Activated CD8-positive, alpha-beta memory T cell treated with anti-CD3 and anti-CD28 coated beads, Interleukin-2, amount 50 U/mL, for 1 hour (primary cell): ENCODE results near the gene RP2.

Experiments used
- DNase-seq: peaks from one replicate; pipeline ENCODE4 v3.0.0-alpha.2; 2020; ENCODE audit errors: extremely low read depth

RP2 gene

DNA sequence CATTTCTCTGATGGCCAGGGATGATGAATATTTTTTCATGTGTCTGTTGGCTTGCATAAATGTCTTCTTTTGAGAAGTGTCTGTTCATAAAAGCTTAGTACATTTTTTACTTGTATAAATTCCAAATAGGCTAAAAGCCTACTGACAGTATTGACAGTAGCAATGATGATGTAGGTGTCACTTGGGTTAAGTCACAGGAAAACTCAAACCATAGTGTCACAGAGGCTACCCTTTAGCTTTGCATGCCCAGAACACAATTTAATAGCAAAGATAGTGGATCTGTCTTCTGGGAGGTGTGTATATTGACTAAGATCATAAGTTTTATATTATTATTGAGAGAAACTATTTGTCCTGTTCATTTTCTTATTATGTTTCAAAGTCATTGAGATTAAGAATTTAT, 8.1 kb downstream of the RP2 start:
- DNase-seq, result no peak

DNA sequence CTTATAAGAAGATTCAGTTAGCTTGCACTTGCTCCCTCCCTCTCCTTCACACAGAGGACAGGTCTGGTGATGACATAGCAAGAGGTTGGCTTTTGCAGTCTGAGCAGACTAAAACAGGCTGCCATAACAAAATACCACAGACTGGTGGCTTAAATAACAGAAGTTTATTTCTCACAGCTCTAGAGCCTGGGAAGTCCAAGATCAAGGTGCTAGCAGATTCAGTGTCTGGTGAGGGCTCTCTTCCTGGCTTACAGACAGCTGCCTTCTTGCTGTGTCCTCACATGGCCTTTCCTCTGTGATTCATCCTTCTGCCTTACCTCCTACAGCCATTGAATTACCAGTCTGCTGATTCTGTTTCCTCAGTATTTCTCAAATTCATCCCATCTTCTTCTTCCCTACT, 13.1 kb downstream of the RP2 start:
- DNase-seq, result no peak

DNA sequence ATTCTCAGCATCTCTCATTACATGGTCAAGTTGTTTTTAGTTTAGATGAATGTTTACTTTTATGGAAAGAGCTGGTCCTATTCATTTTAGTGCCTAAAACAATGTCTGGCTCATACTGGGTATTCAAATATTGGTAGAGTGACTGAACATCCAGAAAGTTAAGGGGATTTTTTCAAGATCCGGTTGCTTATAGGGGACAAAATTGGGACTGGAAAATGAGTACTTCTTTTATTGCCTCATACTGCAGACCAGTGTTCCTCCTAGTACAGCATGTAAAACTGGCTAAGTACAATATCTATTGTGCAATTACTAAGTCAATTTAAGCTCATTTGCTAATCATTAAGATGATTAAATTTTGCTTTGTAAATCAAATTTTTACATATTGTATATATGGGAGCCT, 13.9 kb downstream of the RP2 start:
- no peak for DNase-seq

DNA sequence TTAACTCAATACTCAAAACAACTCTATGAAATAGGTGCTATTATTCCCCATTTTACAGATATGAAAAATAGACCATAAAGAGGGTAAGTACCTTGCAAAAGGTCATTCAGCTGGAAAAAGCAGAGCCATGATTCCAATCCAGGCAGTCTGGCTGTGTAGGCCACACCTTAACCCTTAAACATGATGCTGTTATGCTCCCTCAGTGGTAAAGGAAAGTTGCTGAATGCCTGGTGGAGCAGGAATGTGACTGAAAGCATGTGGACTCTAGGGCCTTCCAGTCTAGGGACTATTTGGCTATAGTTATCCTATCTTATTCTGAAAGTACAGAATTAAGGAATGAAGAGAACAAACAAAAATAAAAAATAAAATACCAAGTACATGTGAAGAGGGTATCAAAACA, 19.6 kb downstream of the RP2 start:
- DNase-seq, result no peak

DNA sequence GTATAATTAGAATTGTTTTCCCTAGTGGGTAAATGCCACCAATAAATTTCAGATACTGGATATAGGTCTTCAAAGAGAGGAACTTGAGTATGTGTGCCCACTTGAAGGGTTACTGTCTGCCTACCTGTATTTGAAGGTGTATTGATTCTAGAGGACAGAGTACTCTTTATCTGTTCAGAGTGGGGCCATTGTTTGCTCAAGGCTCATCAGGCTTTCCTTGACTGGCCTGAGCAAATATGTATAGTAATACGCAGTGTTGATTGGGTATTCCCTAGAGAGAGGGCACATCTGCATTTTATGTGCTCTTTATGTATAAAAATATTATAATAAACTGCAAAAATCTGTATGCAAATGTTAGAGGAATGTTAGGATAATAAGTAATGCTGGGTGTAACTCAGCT, 23.7 kb downstream of the RP2 start:
- DNase-seq, result no peak

DNA sequence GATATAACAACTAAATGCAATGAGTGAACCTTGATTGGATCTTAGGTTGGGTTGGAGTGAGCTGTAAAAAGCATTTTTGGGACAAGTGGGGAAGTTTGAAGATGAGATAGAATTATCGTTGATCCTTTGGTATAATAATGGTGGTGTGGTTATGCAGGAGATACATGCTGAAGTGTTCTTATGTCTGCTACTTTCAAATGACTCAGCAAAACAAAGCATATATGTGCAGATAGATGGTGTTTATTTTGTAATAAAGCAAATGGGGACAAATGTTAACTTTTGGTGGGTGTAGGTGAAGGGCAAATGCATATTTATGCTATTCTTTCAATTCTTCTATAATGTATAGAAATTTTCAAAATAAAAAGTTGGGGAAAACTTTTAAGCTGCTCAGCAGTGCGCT, 26.2 kb downstream of the RP2 start:
- no peak for DNase-seq

DNA sequence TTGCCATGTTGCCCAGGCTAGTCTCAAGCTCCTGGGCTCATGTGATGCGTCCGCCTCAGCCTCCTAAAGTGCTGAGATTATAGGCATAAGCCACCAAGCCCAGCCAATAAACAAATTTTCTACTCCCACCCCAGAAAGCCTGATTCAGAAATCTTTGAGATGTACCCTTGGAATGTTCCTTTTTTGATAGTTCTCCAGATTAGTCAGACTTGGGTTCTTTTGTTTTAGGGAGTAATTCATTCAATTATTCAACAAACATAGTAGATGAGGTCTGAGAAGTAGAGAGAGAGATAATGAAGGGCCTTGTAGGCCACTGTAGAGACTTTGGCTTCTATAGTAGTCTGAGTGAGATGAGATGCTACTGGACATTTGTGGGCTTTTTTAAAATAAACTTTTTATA, 27.8 kb downstream of the RP2 start:
- DNase-seq, result no peak

DNA sequence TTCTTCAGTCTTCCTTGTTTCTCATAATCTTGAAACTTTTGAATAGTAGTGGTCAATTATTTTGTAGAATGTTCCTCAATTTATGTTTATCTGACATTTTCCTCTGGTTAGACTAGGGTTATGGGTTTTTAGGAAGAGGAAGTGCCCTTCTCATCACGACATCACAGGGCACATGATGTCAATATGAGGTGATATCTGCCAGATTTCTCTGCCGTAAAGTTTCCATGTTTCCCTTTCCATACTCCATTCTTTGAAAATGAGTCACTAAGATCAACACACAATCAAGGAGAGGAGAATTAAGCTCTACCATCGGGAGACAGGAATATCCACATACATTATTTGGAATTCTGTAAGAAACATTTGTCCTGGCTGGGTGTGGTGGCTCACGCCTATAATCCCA, 28.4 kb downstream of the RP2 start:
- no peak for DNase-seq

DNA sequence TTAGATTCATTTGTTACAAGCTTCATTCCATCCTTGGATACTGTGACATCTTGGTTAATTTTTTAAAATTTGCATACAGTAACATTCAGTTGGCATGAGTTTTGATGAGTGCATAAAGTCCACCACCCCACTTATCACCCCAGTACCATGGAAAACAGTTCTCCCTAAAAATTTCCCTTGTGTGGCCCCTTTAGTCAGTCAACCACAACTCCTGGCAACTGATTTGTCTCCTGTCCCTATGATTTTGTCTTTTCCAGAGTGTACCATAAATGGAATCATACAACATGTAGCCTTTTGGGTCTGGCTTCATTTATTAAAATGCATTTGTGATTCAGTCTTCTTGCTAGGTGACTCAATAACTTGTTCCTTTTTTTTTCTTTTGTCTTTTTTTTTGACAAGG, 29.9 kb downstream of the RP2 start:
- no peak for DNase-seq

DNA sequence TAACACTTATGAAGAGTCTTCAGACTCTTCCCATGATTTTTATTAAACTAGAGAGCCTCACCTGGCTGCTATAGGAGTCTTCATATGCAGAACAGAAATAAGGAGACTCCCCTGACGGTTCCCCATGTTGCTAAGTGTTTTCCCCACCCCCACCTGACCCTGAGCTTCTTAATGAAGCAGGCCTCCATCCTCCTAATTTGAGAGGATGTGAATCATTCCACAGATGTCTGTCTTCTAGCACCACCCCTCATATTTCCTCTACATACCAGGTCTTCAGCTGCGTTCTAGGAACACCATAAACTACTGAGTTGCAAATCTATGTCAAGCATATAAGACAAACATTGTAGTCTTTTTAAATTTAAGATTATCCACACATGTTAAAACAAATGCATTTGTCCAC, 36.9 kb downstream of the RP2 start:
- DNase-seq, result no peak

DNA sequence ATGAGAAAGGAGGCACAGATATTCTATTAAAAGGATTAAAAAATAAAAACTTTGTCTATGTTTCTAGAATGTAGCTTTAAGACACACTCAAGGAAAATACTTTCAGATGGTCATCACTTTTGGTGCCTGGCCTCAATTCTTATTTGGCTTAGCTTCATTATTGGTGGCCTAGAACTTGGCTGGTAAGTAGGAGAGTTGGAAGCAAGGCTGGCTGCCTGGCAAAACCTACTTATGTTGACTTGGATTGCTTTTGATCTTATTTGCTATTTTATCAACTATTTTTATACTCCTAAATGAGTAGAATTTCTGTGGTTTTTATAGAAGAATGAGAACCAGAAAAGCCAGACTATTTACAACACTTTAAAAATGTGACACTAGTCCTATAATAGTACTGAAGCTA, 40.1 kb downstream of the RP2 start:
- no peak for DNase-seq

DNA sequence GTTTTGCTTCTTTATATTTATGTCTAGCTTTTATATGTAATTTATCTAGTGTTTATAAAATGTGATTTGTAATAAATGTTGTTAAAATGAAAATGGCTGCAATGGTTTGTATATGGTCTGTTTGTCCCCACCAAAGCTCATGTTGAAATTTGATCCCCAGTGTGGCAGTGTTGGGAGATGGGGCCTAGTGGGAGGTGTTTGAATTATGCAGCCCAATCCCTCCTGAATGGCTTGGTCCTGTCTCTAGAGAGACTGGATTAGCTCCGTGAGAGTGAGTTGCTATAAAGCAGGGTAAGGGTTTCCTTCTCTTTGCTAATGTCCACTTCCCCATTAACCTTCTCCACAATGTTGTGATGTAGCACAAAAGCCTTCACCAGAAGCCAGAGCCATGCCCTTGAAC, 45.4 kb downstream of the RP2 start:
- DNase-seq, result no peak

DNA sequence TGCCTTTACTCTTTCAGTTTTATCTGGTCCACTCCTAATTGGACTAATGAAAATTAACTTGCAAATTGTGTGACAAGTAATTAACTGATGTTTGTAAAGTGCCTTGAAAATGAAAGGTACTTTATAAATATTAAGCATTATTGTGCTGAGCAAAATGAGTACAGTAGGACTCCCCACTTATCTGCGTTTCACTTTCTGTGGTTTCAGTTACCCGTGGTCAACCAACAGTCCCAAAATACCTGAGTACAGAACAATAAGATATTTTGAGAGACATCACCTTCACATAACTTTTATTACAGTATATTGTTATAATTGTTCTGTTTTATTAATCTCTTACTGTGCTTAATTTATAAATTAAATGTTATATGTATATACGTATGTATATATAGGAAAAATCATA, 48.0 kb downstream of the RP2 start:
- no peak for DNase-seq

DNA sequence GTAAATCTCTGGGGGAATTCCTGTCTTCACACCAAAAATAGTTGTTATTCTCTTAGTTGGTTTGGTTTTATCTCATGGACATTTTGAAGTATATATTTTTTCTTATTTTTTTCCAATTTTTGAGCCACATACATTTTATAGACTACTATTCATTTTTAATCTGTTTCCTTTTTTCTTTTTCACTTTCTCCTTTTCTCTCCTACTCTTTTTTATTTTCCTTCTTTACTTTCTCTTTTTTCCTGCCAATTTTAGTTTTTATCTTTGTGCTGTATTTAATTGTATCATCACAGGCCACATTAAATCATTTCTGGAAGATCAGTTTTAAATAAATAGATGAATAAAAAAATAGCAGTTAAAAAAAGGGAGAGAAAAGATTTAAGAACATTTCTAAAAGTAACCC, 61.4 kb downstream of the RP2 start:
- DNase-seq, result no peak

DNA sequence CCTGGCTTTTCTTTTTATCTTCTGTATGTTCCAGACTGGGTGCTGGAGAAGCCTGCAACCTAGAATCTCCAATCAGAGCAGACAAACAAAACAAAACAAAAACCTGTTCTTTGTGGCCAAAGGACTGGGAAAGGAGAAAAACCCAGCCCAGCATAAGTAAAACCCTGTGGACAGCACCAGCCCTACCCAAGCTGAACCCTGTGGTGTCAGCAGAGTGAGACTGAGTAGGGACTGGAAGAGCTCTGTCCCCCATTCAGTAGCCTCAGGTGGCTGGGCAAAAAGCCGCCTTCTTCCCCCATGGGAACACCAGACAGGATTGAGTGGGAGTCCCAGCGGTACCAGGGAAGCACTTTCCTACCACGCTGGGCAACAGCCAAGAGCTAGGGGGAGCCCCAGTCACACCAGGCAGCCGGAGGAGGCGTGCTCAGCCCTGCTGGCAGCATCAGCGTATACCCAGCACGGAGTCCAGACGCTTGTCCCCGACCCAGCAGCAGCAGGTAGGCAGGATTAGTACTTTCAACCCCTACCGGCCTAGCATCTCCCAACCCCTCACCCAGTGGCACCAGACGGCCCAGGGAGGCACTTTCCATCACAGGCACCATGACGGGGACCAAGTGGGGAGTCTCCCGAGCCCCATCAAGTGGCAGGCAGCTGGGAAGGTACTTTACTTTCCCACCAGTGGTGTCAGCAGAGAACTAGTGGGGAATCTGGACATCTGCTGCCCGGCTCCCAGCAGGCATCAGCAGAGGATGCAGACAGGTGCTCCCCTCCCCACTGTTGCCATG, 66.8 kb downstream of the RP2 start:
- DNase-seq, result no peak

DNA sequence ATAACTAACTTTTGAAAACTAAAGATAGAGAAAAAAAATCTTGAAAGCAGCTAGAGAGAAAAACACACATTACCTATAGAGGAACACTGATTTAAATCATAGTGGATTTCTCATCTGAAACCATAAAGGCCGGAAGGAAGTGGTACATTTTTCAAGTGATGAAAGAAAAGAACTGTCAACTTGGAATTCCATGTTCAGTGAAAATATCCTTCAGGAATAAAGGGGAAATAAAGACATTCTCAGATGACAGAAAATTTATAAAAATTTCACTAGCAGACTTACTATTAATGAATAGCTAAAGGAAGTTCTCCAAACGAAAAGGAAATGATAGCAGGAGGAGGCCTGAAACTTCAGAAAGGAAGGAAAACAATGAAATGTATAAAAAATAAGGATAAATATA, 67.8 kb downstream of the RP2 start:
- DNase-seq, result no peak

DNA sequence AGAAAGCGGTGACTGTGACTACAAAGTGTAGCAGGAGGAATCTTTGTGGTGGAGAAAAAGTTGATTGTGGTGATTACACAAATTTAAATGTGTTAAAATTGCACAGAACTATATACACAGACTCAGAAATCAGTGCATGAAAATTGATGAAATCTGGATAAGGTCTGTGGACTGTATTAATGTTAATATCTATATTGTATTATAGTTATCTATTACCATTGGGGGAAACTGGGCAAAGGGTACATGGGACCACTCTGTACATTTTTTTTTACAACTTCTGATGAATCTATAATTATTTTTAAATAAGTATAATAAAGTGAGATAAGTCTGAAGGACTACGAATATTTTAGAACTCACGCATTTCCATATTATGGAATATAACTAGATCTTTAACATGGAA, 73.6 kb downstream of the RP2 start:
- DNase-seq, result no peak

DNA sequence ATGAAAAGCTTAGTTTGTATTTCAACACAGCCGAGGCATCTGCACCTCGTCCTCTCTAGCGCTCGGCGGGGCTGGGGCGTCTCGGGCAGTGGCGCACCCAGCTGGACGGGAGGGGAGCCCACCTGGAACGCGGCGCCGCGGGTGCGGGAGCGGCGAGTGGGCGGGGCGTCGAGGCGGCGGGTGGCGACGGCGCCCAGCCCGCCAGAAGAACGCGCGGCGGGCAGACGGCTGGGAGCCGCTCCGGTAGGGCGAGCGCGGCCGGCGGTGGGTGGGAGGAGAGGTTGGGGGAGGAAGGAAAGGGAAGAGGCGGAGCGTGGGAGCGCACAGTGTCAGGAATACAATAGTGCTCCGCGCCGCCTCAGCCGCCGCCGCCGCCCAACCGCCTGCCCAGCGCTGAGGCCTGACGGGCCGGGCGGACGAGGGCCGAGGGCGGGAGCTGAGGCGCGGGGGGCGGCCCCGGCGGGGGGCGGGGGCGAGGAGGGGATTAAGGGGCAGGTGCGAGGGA, 75.3 kb downstream of the RP2 start, which contains the start of gene JADE3:
TSS of gene JADE3 (plus strand) at position 324 of the 505 bp plus-strand sequence. CDS start 72,474 bp downstream, outside the sequence.
- DNase-seq, result no peak

DNA sequence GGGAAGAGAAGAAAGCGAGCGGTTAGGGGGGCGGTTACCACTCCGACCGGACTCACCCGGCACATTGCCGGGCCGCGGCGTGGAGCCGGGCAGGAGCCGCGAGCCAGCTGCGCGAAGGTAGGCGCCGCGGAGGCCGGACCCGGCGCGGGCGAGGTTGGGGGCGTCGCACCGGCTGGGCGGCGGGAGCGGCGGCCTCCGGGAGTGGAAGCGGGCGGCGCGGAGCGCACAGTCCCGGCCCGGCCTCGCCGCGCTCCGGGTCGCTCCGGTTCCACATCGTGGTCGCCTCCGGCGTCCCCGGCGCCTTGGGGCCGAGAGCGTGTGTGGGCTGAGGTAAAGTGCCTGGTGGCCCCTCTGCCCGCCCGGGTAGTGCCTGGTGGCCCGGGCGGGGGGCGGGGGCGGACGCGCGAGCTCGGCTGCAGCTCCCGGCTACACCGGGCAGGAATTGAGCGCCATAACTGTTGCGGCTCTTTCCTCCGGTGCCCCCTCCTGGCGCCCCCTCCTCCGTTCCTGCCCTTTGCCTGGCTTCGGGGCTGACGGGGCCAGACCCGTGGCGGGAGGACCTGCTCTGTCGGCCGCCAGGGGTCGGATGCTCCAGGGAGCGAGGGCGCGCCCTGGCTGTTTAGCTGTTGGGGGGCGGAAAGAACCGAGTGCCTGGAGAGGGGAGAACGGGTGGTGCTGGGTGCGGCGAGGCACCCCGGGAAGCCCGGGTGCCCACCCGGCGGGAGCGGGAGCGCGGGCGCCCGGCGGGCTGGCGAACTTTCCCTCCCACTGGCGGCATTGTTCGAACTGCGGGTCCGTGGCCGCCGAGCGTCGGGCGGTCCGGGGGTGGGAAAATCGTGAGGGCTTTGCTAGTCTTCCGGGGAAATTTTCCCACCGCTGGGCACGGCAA, 76.0 kb downstream of the RP2 start:
- no peak for DNase-seq

DNA sequence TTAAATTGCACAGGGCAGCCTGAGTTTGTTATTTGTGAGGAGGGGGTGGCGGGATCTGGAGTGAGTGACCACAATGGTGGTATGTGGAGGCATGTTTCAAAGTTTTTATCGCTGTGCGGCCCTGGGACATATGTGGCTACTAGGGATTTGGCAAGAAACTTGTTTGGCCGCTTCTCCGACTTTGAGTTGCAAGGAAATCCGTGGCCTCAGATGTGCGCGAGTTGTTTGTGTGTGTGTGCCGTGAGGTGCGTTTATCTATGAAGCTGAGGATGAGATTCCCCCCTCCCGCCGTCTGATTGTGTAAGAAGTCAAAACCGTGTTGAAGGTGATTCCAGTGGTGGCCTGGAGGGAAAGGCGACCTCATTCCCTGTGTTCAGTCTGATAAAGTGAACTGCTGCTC, 76.8 kb downstream of the RP2 start:
- no peak for DNase-seq

DNA sequence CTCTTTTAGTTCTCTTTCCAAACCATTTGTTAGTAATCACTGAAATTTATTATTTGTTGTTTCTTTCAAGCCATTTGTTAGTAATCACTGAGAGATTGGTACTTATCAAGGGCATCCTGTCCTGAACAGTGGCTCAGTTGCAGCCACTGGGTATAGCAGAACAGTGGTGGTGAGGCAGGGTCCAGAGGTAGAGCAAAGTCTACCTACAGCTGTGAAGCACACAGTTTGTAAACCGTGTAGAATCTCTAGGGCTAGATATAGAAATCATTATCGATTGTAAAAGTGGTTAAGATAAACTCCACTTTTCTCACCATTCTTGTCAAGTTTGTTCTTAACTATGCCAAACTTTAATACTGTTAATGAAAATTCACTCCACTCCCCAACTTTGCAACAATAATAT, 79.4 kb downstream of the RP2 start:
- DNase-seq, result no peak

DNA sequence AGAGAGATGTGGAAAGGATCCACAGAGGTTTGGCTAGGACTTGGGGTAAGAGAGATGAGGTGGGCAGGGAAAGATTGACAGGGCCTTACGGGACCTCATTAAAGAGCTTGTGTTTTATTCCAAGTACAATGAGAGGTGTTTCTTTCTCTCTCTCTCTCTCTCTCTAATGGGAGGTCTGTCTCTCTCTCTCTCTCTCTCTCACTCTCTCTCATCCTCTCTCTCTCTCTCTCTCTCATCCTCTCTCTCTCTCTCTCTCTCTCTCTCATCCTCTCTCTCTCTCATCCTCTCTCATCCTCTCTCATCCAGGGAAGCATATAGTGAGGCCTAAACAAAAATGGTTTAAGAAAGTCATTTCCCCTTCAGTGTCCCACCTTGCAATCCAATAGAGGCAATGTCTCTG, 80.8 kb downstream of the RP2 start:
- DNase-seq, result no peak

DNA sequence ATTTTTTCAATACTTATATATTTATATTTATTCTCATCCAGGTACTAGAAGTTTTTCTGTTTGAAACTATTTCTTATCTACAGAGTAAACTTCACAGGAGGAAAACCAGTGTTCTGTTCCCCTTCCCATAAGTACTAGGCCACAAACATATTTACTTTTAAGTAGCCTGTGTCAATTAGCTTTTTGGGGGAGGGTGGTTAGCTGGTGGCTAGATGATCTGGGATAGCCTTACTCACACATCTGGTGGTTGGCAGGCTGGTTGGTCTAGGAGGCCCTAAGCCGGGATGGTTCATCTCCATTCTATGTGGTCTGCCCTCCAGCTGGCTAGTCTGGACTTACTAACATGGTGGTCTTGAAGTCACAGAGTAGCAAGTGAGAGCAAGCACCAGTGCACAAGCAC, 81.6 kb downstream of the RP2 start:
- DNase-seq, result no peak
